Stimulated activated CD4-positive, alpha-beta T cell treated with anti-CD3 and anti-CD28 coated beads, Interleukin-4, amount 100 ng/mL, for 24 hours (primary cell): ENCODE data around the gene PLAC1.

Experiments used
- DNase-seq: peaks from one replicate; pipeline ENCODE4 v3.0.0-alpha.2; 2020

PLAC1 gene

DNA sequence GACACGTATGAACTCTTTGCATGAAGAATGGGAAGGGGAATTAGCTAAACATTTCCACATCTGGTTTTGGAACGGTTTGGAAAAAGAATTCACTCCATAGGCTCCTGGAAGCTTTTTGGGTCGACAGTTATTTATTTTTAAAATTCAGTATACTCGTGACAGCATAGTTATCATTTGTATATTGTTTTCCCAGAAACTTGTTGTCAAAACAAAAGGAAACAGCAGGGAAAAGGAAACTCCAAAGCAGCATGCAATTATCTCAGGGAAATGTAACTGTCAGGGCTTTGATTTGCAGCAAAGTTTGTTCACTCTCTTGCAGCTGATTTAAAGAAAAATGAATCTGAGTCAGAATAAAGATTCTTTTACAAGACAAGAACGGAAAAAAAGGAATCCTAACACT, 86.5 kb downstream of the PLAC1 start:
- DNase-seq, result no peak

DNA sequence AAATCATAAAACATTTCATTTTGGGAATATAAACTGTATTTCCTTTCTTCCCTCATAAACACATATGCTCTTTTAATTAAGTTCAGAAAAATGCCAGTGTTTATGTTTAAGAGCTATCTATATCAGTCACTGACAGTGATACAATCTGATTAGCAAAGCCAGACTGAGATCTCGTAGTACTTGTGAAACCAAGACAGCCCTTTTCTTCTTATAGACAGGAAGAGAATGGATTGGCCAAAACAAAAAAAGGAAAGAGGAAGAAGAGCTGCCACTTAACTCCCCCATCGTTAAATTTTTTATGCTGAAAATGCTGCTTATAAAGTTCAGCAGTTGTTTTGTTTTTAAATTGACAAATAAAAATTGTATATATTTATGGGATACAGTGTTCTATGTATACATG, 87.4 kb downstream of the PLAC1 start:
- no peak for DNase-seq

DNA sequence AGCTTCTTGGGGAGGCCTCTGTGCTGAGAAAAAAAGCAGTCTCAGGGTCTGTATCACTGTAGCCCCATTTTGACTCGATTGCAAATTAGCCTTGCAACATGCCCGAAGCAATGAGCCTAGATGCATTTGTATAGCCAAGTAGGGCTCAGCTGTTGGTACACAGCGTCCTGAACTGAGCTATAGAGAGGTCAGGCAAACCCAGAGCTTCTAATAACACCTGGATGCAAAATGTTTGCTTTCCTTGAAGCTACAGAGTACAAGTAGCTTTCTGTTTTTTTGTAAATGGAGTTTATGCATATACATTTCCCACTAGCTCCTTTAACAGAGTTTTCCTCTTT, 87.8 kb downstream of the PLAC1 start:
- DNase-seq, result no peak

DNA sequence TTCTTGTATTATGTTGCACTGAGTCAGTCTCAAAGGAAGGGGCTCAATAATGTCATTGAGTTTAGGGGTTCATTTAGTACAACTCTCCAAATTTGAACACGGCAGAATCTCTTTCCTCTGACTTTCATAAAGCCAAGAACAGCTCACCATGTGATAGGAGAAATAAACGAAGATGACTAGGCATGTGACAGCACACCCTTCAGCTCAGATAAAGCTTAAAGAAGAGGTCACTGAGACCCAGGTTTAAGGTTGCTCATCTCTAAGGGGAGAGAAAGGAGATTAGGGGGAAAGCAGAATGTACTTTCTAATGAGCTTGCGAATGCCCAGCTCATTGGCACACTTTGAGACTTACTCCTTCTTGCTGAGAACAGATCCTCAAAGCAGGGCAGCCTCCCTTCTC, 89.0 kb downstream of the PLAC1 start:
- no peak for DNase-seq

DNA sequence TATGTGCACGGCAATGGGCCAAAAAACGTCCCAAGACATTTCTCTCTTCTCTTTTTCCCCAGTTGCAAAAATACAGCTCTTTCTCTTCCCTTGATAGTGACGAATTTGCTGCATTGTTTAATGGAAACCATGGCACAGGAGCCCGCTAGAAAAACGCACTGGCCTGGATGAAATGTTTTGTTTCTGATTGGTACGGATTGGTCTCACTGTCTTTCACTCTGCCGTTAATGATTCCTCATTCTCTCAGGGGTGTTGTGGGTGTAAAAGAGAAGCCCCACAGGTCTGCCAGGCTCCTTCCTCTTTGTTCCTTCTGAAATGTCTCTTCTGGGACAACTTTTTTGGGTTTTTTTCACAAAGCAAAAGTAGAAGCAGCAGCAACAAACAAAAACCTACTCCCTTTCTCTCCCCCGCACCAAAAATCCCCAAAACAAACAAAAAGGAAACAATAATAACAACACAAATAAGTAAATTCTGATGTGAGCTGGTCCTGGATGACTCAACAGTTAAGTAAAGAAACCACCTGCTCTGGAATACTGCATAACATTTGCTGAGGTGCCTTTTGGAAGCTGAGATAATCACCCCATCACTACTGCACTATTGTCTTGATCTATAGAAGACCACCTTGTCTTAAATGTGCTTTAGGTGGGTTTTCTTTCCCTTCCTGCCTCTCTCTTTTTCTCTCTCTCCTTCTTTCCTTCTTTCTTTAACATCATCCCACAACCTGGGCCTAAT, 89.8 kb downstream of the PLAC1 start:
- DNase-seq, result no peak

DNA sequence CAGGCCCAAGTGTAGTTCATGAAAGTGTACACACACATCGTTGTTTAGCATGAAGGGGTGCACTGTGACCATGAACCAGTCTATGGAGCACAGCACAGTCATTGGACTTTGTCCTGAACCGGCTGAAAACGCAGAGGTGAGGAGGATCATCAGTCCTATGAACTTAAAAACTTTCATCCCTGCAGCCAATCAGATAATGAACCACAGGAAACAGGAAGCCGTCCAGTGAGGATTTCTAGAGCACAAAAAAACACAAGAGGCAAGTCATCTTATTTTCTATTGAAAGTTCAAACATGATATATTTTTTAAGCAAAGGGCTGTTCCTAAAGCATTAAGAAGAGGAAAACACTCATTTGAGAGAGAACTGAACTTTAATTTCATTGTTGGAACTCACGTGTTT, 91.8 kb downstream of the PLAC1 start:
- no peak for DNase-seq

DNA sequence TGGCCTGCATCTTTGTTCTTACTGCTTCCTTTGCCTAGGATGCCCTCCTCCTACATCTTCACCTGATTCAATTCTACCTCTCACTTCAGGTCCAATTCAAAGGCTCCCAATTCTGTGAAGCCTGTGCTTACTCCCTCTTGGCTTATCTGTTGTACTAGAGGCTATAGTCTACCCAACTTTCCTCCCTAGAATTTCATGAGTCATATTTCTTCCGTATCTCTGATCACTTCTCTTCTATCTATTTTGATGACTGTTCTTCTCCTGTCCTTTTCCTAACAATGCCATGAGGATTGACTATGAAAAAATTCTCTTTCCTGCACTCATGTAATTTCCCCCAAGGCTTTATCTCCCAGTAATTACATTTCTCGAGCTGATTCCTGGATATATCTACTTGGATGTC, 96.3 kb downstream of the PLAC1 start:
- DNase-seq, result no peak

DNA sequence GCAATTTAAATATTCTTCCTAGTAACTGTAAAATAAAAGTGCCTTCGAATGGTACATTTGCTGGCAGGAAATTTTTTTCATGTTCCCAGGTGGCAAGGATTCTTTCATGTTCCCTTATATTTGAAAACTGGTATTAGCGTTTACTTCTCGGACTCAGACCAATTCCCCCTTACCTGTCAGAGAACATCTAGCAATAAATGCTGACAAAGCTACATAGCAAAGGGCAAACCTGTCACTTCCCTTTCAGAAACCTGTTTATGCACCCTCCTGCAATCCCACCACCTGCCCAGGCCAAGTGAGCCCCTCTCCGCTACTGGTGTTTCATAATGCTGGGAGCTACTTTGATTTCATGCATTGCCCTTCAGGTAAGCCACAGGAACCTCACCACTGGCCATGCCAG, 100.1 kb downstream of the PLAC1 start:
- no peak for DNase-seq

DNA sequence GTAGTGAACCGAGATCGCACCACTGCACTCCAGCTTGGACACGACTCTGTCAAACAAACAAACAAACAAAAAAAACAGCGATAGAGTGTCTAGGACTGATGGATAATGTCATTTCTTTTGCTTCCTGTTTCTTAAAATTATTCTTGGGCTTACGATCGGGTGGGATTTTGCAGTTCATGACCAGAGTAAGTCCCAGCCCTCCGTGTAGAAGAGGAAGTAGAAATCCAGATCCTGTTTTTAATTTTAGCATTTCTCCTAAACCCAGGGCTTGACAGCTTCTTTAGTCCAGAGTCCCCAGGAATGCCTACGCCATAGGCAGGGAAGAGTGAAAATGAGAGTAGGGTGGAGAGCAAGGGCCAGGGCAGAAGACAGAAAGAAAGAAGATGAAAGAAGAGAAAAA, 104.0 kb downstream of the PLAC1 start:
- no peak for DNase-seq

DNA sequence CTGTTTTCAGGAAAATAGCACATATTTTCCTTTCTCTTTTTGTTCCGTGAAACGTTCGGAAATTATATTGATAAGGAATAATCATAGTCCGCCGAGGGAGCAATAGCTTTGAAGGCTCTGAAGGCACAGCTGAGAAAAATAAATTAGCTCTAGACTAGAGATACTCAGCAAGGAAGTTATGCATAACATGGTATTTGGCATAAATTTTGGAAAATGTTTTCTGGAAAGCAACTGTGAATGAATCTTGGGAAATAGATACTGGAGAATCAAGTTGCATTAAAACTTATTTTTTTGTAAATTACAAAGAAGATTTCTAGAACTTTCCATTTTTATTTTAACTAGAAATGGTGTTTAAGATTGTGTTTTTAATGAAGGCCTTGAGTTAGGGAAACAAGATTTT, 105.9 kb downstream of the PLAC1 start:
- no peak for DNase-seq

DNA sequence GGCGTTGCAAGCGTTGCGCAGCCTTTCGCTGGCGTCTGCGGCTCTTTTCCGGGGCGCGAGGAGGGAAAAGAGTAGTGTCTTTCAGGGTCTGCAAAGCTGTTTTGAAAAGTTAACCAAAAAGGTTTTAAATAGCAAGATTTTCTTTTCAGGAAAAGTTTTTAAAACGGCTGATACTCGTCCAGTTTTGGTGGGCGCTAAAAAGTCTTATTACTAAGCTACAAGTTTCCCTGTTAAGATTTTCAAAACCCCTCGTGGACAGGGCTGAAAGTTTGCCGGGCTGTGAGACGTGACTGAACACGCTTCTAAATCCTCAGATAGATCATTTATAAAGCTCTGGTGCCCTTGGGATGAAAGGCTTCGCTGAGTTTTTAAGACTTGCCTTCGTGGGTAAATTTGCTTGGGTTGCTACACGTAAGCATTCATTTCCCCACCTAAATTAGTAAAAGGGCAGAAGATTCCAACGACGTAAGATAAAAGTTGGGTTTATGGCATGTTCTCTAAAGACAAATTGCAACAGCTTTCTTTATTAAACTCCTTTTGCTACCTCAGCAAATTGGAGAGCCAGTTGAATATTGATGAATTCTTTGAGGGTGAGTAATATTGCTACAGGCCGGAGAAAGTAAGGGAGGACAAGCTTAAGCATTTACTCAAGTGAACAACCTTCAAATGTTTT, 106.8 kb downstream of the PLAC1 start:
- DNase-seq, result no peak

DNA sequence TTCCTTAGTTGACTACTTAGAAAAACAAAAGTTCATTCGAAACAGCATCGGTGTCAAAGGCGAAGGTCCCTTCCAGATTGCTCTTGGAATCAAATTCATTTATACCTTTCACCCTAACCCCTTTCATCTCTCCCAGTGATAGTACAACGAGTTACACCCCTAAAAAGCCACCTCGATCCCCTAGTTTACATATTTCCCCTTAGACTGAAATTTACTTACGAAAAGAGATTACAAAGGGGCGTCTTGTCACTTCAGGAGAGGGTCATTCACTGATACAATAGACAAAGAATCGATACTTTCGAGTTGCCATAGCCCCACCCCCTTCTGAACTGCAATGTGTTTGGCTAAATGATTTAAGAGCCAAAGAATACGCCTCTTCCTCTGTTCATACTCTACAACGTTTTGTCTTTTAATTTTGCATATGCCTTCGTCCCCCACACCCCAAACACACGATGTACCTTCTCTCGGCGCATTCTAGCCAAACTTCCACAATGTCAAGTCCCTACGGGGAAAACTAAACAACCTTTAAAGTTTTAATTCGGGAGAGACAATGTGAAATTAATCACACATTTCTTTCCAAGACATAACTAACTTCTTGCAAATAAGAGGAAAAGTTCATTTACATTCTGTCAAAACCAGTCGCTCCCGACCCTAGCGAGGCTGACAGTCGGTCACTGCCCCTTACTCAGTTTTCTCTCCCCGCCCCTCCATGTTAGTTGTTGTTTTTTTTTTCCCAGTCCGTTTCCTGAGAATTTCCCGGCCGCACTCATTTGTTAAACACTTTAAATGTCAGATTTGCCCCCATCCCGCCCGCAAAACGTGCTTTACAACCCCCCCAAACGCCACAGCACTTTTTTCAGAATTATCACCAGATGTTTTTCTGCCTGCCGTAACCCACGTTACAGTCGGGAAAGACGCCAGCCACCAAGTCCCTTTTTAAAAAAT, 109.7 kb downstream of the PLAC1 start:
- DNase-seq, result no peak

DNA sequence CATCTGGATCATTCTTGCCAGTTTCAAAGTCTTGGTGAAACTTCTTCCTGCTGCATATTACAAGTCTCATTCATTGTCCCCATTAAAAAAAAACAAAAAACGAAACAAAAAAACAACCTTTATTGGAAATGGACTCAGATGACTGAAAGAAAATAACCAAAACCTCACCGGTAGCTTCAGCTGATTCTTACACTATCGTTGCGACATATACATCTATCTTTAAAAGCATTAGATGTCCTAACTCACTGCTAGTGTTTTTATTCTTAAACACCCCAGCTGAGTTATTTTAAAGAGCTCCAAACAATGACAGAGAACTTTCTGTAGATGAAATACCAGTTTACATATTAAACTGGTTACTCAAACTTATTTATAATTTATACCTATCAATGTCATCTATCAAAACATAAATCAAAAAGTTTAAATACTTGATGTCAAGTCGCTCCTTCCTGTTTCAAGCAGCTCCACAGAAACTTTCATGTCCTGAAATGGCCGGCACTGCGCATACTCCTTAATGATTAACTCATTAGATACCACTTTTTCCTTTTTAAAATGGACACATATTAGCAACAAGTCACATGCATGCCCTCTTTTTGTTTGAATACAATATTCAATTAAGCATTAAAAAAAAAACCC, 111.1 kb downstream of the PLAC1 start:
- no peak for DNase-seq

DNA sequence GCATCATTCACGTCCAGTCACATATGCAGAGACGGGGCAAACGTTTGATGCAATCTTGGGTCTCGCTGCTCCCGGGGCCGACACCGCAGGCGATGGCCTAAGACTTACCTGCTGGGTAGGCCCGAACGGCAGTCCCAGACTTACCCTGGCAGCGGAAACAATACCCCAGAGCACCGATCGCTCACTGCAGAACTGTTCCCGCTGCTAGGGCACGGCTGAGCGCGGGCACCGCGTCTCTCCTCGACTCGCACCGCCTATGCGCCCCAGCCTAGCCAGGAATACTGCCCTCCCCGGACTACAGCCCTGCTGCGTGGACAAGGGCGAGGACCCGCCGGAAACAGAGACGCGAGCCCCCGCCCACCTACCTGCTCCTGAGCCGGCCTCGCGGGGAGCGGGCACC, 112.1 kb downstream of the PLAC1 start:
- no peak for DNase-seq

DNA sequence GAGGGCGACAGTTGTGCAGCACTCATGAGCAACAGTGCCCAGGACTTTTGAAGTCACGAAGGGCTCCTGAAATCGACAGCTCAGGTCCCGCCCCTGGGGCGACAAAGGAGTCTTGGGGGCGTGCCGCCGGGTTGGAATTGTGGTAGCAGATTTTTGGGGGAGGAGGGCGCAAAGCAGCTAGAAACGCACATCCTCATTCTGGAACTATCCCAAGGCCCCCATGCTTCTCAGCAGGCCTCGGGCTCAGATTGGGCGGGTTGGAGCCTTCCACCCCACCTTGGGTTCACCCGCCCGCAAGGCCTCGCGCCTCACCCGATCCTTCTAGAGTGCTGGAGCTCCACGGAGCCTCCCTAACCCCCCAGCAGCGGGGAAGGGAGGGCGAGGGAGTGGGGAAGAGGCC, 112.8 kb downstream of the PLAC1 start:
- DNase-seq, result no peak

DNA sequence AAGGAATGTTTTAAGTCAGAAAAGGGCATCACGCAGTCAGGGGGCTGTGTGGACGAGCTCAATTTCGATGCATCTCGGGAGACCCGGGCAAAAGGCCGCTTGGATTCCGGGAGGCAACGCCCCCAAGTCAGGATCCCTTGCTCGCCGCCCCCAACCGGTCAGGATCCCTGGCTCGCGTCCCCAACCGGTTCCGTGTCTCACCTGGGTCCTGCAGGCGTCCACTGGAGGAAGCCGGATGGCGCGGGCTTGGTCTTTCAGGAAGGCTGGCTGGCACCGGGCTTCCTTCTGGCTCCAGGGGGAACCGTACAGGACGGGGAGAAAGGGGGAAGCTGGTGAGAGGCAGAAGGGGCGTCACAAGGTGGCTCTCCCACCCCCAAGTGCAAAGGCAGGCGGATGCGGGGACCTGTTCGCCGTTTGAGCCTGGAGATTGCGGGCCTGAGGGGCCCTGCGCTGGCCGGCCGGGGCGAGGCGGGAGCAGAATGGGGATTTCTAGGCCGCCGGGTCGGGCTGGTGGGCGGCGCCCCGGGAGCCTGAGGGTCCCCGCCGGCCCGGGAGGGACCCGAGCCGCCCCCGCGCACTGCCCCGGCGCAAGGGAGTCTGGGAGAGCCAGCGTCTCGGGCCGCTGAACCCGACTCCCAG, 113.6 kb downstream of the PLAC1 start:
- no peak for DNase-seq

DNA sequence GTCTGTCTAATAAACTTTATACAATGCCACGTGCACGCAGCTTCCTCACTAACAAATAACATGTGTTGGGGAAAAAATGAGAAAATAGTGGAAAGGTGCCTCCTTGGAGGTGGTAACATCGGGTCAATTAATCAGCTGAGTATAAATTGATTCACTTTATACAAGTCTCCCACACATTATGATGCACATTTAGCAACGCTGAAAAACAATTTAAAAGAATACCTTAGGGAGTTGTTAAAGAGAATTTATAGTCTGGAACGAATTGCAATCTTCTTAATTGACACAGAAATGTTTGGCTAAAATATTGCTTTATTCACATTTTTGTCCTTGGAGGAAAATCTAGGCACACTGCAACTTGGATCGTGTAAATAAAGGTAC, 114.1 kb downstream of the PLAC1 start:
- DNase-seq, result no peak

DNA sequence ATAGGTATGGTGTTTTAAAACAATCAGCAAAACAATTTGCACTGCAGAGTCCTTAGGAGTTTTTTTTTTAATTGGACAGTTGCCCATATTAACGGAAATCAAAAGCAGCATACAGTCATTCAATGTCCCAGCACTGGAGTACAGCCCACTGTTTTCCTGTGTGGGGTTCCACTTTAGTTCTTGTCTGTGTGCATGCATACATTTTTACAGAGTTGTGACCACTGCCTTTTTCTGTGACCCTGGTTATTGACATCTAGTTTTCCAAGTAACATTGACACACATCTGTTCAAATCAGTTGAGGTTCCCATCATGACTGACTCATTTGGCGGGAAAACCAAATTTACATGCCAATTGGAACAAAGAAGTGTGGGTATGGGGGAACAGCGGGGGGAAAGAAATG, 115.0 kb downstream of the PLAC1 start:
- DNase-seq, result no peak

DNA sequence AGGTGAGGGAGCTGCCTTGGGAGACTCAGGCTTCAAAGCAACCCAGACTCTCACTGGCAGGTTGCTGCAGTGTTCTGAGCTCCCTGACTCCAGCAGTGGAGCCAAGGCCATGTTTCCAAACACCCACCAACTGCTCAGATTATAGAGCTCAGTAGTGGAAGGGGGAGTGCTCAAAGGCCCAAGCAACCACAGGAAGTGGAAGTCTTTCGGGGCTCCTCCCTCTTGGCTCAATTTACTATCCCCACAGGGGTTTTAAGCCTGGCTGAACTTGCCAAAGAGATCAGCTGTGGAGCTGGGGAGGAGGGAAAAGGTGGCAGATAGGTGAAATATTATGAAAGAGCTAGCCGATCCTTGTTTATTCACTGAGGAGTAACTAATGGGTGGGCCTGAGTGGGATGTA, 115.8 kb downstream of the PLAC1 start:
- no peak for DNase-seq

DNA sequence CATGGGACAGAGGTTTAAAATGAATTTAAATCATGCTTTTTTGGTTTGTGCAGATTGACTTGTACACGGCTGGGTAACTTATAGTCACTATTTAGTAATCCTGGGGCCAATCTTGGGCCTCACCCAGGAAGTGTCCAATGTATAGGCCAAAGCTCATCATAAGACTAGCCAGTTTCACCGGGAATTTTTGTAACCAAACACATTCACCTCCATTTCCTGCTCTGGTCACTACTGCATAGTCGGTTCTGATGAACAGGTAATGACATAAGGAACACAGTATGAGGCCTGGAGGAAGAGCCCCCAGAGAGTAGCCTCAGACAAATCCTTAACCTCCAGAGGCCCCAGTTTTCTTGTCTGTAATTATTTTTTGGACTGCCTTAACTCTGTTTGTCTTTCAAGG, 116.4 kb downstream of the PLAC1 start:
- no peak for DNase-seq

DNA sequence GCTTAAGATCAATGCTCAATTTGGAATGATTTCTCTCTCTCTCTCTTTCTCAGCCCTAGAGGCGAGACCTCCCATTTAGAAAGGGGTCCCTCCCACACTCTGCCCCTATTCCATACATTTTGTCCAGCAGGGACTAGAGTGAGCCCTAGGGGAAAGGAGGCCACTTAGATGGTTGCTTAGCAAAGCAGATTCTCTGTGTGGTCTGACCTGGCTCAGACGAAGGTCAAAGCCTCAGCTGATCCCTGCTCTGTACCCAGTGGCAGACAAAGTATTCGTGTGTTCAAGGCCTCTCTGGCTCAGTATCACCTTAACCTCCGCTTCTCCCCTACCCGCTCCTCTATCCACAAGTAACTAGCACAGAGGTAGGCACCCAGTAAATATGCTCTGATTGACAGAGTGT, 120.0 kb downstream of the PLAC1 start:
- DNase-seq, result no peak

DNA sequence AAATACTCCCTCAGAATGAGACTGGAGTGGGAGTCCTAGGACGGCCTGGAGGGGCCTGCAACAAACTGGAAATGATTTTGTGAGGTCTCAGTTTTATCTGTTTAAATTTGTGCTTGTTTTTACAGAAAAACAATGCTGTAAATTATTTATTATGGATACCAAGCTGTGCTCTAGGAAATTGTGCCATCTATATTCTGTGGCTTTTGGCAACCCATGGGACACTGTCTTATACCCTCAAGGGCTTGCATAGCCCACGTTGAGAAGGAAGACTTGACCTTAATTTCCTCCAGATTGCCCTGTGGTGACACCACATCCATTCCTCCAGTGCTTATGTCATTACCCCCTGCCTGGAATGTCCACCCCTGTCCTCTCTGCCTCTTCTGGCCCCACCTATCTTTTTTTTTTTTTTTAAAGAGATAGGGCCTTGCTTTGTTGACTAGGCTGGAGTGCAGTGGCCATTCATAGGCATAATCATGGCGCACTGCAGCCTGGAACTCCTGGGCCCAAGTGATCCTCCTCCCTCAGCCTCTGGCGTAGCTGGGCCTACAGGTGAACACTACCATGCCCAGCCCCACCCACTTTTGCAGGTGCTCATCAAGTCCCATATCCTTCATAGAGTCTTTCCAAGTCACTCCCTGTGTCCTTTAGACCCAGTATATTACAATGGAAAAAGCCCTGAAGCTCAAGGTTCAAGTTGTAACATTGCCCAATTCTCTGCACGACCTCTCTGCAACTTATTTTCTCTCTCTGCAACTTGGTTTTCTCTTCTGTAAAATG, 120.9 kb downstream of the PLAC1 start:
- DNase-seq, result no peak
